Smooth muscle cell (in vitro differentiated cells): Measurements from ENCODE around the gene WDR93. TPM values are rescaled to one million over a fixed set of nuclear protein-coding genes. Genes with fewer than 3 reads are reported as not detected.

ENCODE experiments used
- DNase-seq: peaks from one replicate; lab custom pipeline; 2025; ENCODE audit not compliant: unreplicated experiment; lab: John Stamatoyannopoulos, UW
- H2AFZ ChIP-seq: fragments of 200-600 bp; sonication (generic); 2 replicates; pipeline ENCODE4 v1.6.0; 2016; ENCODE audit warnings: antibody characterized with exemption, low read depth, mild to moderate bottlenecking
- H3F3A ChIP-seq: fragments of 200-600 bp; sonication (generic); 2 replicates; pipeline ENCODE4 v1.6.0; 2017; ENCODE audit warnings: antibody characterized with exemption, low read depth
- H3K27ac ChIP-seq: fragments of 200-600 bp; sonication (generic); 2 replicates; pipeline ENCODE4 v1.5.1; 2016; ENCODE audit warnings: low read depth, mild to moderate bottlenecking
- H3K27me3 ChIP-seq: fragments of 200-600 bp; sonication (generic); 2 replicates; pipeline ENCODE4 v1.6.1; 2016; ENCODE audit warnings: low read depth, mild to moderate bottlenecking
- H3K36me3 ChIP-seq: fragments of 200-600 bp; sonication (generic); 2 replicates; pipeline ENCODE4 v1.5.1; 2016; ENCODE audit warnings: low read depth
- H3K4me1 ChIP-seq: fragments of 200-600 bp; sonication (generic); 2 replicates; pipeline ENCODE4 v1.5.1; 2016; ENCODE audit warnings: low read depth
- H3K4me2 ChIP-seq: fragments of 200-600 bp; sonication (generic); 2 replicates; pipeline ENCODE4 v1.6.0; 2016; ENCODE audit warnings: mild to moderate bottlenecking
- H3K4me3 ChIP-seq: fragments of 200-600 bp; sonication (generic); 2 replicates; pipeline ENCODE4 v1.5.1; 2016; ENCODE audit warnings: mild to moderate bottlenecking
- H3K79me2 ChIP-seq: fragments of 200-600 bp; sonication (generic); 2 replicates; pipeline ENCODE4 v1.6.0; 2016; ENCODE audit warnings: low read depth, mild to moderate bottlenecking
- H3K9ac ChIP-seq: fragments of 200-600 bp; sonication (generic); 2 replicates; pipeline ENCODE4 v1.6.0; 2016; ENCODE audit warnings: low read depth
- H3K9me3 ChIP-seq: fragments of 200-600 bp; sonication (generic); replicated peaks from 2 replicates; pipeline ENCODE4 v1.5.1; 2016; ENCODE audit warnings: low read depth
- H4K20me1 ChIP-seq: fragments of 200-600 bp; sonication (generic); 2 replicates; pipeline ENCODE4 v1.6.0; 2016; ENCODE audit warnings: low read depth
- WGBS: methylation state at CpG from one replicate; pipeline ENCODE4 v1.1.7; 2016; ENCODE audit warnings: low lambda C conversion rate; 5-methylcytosine and 5-hydroxymethylcytosine counted together
- polyA plus RNA-seq: library from polyadenylated mRNA; unstranded; fragments of >200 nt; fragmentation: Nextera tagmentation; extraction: Ambion mirVana; gene quantifications from 2 replicates; pipeline ENCODE4 v1.2.1, GENCODE V29; 2016
- total RNA-seq: library from RNA; depleted of rRNA; stranded (reverse); fragments of >200 nt; gene quantifications from 2 replicates; pipeline ENCODE4 v1.2.3, GENCODE V29; 2014
- TF ChIP-seq, protein P1 (sequence below): fragments of 200-600 bp; sonication (generic); IDR thresholded peaks from 2 replicates; pipeline ENCODE4 v1.5.1; 2017; ENCODE audit warnings: borderline replicate concordance, mild to moderate bottlenecking, antibody characterized with exemption; ENCODE audit not compliant: insufficient read depth, poor library complexity, severe bottlenecking

WDR93 gene
- total and polyA plus RNA-seq, 2 experiments from 2014 or later: 0.80 TPM; not detected in 1

DNA sequence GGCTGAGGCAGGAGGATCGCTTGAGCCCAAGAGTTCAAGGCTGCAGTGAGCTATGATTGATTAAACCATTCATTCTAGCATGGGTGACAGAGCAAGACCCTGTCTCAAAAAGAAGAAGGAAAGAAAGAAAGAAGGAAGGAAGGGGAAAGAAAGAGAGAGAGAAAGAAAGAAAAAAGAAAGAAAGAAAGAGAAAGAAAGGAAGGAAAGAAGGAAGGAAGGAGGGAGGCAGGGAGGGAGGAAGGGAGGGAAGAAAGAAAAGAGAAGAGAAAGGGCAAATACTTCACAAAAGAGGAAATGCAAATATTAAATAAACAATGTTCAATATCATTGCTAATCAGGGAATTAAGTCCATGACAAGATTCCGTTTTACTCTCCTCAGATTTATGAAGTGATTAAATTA is 31.3 kb upstream of the WDR93 start:
- Histone ChIP-seq H3K4me2 (no peak overlapping the region), H4K20me1 (no peaks in the 10 kb centered on the region), H3K9me3 (no peaks in the 10 kb centered on the region), H3K9ac (no peak overlapping the region), H3K27me3 (no peaks in the 10 kb centered on the region), H3F3A (peaks cover 4% of the 10 kb centered on the region), H3K79me2 (no peaks in the 10 kb centered on the region), H3K4me1 (peaks cover 6% of the 10 kb centered on the region), H3K27ac (no peak overlapping the region), H3K4me3 (no peak overlapping the region), H3K36me3 (no peaks in the 10 kb centered on the region), H2AFZ (no peak overlapping the region)
- no peak for DNase-seq
- TF ChIP-seq, protein P1, sequence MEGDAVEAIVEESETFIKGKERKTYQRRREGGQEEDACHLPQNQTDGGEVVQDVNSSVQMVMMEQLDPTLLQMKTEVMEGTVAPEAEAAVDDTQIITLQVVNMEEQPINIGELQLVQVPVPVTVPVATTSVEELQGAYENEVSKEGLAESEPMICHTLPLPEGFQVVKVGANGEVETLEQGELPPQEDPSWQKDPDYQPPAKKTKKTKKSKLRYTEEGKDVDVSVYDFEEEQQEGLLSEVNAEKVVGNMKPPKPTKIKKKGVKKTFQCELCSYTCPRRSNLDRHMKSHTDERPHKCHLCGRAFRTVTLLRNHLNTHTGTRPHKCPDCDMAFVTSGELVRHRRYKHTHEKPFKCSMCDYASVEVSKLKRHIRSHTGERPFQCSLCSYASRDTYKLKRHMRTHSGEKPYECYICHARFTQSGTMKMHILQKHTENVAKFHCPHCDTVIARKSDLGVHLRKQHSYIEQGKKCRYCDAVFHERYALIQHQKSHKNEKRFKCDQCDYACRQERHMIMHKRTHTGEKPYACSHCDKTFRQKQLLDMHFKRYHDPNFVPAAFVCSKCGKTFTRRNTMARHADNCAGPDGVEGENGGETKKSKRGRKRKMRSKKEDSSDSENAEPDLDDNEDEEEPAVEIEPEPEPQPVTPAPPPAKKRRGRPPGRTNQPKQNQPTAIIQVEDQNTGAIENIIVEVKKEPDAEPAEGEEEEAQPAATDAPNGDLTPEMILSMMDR: no peak
- 98% methylated on average over 2 of the region's 2 CpGs for WGBS

DNA sequence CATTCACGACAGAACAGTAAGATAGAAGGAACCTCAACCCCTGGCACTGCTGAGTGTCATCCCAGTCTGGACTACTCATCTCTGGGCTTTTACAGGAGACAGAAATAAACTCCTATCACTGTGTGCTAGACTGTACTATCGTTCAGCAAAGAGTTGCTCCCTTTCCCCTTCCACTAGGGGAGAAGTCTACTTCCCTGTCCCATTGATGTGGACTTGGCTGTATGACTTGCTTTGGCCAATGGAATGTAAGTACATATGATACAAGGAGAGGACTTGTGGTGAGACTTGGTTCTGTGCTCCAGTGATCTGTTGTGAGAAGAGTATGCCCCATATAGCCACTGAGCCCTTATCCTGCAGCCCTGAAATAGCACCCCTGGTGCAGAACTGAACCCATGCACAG is 30.1 kb upstream of the WDR93 start:
- no peak overlapping the region for H3K27ac ChIP-seq
- no peaks in the 10 kb centered on the region for H3K9me3 ChIP-seq
- TF ChIP-seq, protein P1: no peak
- peaks cover 10% of the 10 kb centered on the region for H3F3A ChIP-seq
- 90% methylated on average over 2 of the region's 2 CpGs for WGBS
- H4K20me1 ChIP-seq: no peaks in the 10 kb centered on the region
- peaks cover 2% of the 10 kb centered on the region for H3K4me1 ChIP-seq
- H3K9ac ChIP-seq: no peak overlapping the region
- no peak overlapping the region for H3K4me3 ChIP-seq
- no peaks in the 10 kb centered on the region for H3K27me3 ChIP-seq
- DNase-seq: no peak
- H3K79me2 ChIP-seq: no peaks in the 10 kb centered on the region
- no peak overlapping the region for H2AFZ ChIP-seq
- H3K36me3 ChIP-seq: no peaks in the 10 kb centered on the region
- no peak overlapping the region for H3K4me2 ChIP-seq

DNA sequence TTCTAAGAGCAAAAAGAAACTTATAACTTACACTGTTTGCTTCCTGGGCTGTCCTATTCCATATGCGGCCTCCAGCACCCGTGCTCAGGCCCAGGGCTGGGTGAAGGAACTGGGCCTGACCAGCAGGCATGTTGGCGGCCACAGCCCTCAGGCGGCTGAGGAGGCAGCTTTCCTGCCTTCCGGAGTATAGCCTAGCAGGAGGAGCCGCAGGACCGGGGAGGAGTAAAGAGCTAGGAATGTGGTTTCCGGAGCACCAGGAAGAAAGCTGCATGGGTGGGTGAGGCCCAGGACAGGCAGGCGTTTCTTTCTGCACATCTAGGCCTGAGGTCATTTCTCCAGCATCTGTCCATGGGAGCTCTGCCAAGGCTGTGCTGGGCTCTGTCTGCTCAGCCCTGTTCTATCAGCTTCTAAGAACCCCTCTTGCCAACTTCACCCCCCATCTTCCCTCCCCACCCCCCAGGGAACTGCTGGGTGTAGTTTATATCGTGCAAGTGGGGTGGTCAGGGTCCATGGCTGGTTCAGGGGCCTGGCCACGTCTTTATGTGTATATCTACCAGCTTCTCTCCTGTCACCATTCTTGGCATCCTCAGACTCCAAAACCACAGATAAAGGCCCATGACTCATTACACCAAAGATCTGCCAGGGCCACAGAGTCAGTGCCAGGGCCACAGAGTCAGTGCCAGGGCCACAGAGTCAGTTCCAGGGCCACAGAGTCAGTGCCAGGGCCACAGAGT is 27.6 kb upstream of the WDR93 start:
- no peaks in the 10 kb centered on the region for H3K9me3 ChIP-seq
- no peaks in the 10 kb centered on the region for H3K27me3 ChIP-seq
- peaks cover 7% of the 10 kb centered on the region for H3F3A ChIP-seq
- peak overlapping the region; percentile 90 for H2AFZ ChIP-seq
- H4K20me1 ChIP-seq: no peaks in the 10 kb centered on the region
- no peaks in the 10 kb centered on the region for H3K4me1 ChIP-seq
- DNase-seq: no peak
- H3K4me2 ChIP-seq: peak overlapping the region; percentile 74
- H3K27ac ChIP-seq: peak overlapping the region; percentile 64
- WGBS: 35% methylated on average over 11 of the region's 11 CpGs
- no peaks in the 10 kb centered on the region for H3K36me3 ChIP-seq
- no peaks in the 10 kb centered on the region for H3K79me2 ChIP-seq
- TF ChIP-seq, protein P1: no peak
- no peak overlapping the region for H3K9ac ChIP-seq
- H3K4me3 ChIP-seq: no peak overlapping the region
